ENCODE results near the gene IDH2.

The IDH2 gene

DNA sequence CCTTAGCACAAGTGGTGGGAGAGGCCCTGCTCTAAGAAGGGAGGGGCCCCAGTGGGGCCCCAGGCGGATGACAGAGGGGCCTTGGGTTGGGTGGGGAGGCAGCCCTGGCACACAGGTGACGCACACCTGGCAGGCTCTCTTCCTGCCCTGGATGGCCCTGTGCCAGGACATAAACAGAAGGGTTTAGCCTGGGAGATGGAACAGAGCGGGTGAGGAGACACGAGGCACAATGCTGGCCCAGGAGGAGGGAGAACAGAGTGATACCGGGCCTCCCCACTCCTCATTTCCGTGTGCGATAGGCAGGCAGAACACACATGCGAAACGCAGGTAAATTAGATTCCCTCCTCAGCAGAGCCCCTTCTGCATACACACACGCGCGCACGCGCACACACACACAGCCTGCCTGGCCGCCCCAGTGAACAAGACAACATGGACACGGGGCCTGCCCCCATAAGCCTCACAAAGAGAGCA lies 39.8 kb downstream of the IDH2 start:
- no peak for DNase-seq

DNA sequence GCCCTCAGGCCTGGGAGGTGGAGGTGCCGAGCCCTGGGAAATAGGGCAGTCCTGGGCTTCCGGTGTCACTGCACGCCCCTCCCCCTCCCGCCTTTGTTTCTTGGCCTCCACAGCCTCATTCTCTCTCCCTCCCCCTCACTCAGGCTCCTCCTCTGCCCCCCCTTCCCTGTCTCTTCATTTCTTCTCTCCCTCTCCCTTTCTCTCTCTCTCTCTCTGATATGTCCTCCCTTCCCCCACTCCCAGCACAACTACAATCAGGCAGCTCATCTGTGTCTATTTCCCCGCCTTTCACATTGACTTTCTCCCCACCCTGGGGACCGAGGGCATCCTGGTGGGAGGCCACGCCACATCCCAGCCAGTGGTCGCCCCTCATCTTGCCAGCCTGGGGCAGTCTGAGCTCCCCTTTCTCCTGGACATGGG lies 40.2 kb downstream of the IDH2 start:
- peak; percentile 51 for DNase-seq

GRCh38 chr15:90060797-90061196 lies 41.5 kb downstream of the IDH2 start:
- no peak for DNase-seq

DNA sequence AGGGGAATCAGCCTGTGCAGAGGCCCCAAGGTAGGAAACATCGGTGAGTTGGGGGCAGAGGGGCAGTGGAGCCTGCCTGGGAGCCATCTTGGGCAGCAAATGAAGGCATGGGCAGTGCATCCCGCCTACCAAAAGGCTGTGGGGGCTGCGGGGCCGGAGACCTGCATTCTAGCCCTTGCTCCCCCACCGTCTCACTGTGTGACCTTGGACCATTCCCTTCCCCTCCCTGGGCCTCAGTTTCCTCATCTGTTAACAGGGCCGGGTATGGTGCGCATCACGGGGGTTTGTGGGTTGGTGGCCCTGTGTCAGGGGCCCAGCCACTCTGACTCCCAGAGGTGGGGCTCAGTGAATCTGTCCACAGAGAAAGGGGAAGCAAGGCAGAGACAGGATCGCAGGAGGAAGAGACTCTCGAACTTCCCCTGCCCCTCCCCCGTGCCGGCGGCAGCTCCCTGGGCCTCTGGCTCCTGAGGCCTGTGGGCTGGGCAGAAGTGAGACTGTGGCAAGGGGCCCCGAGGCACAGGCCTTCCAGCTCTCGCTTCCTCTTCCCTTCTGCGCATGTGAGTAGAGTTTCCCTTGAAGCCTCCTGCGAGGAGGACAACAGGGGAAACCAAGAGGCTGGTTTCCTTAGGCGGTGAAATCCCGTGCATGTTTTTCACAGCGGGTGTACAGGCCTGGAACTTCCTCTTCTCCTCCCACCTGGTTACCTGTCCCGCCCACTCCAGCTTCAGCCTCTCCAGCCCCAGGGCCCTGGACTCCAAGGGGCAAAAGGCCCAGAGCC lies 42.9 kb downstream of the IDH2 start:
- DNase-seq = peak; percentile 27

DNA sequence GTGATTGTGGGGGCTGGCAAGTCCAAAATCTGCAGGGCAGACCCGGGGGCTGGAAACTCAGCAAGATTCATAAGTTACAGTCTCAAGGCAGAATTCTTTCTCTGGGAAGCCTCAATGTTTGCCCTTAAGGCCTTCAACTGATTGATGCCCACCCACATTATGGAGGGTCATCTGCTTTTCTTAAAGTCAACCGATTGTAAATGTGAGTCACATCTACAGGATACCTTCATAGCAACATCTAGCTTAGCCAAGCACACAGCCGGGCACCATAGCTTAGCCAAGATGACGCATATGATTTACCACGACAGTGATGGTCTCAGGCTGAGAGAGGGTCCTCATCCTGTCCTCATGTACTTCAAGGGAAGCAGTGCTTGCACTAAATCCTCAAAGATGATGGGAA lies 43.5 kb downstream of the IDH2 start:
- no peak for DNase-seq

- DNase-seq = no peak
These were observed 44.0 kb downstream of the IDH2 start for GRCh38 chr15:90058308-90058707.

DNA sequence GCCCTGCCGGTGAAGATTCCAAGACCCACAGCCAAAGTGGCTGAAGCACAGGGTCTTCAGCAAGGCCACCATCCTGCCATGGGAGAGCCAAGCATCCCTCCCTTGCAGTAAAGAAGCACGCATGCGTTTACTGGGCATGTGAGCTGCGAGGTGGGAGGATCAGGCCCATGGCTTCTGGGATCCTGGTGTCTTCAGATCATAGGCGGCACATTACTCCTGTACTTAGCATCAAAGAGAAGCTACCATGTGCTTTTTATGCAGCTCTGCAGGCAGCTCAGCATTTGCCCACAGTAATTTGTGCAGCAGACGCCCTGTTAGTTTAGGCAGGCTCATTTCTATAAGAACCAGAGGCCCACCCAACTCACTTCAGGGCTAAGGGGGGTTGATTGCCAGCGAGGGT lies 45.7 kb downstream of the IDH2 start:
- no peak for DNase-seq

DNA sequence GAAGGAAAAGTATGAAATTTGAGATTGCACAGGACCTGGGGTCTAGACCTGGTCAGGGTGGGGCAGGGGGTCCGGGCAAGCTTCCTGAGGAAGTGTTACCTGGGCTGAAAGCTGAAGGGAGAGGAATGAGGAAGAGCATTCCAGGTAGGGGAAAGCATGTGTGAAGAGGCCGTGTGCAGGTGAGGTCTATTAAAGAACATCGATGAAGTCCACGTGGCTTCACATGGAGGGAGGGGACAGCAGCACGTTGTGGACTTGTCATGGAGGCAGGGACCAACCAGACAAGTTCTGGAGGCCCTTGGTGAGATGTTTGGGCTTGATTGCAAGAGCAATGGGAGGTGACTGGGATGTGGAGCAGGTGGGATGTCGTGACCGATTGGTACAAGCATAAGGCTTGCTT lies 47.1 kb downstream of the IDH2 start:
- no peak for DNase-seq

GRCh38 chr15:90054618-90055097 lies 47.6 kb downstream of the IDH2 start:
- DNase-seq = no peak

GRCh38 chr15:90053685-90054466 lies 48.4 kb downstream of the IDH2 start:
- no peak for DNase-seq

GRCh38 chr15:90051874-90052273 lies 50.4 kb downstream of the IDH2 start:
- no peak for DNase-seq

GRCh38 chr15:90049666-90050604 lies 52.3 kb downstream of the IDH2 start:
- no peak for DNase-seq

- no peak for DNase-seq
These were observed 53.2 kb downstream of the IDH2 start for GRCh38 chr15:90049030-90049429.

GRCh38 chr15:90047956-90048575 lies 54.2 kb downstream of the IDH2 start:
- no peak for DNase-seq

DNA sequence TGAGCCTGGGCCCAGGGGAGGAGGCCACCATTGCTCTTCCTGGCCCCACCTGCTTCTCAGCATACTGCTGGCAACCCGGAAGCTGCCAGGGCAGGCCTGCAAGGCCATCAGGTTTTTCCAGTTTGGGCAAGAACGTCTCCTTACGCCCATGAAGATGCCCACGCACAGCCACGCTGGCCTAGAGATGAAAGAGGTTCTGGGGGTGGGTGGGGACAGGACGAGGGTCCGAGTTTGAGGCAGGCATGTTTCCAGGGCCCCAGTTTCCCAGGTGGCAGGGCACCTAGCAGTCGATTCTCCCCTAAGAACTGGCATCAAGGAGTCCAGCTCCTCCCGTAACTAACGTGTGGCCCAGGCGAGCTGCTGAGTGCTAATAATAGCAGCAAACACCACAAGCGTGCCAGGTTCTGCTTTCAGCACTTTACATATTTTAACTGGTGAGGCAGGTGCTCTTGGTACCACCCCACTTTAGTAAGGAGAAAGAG lies 55.3 kb downstream of the IDH2 start:
- no peak for DNase-seq

- no peak for DNase-seq
These were observed 56.0 kb downstream of the IDH2 start for GRCh38 chr15:90046289-90046688.

DNA sequence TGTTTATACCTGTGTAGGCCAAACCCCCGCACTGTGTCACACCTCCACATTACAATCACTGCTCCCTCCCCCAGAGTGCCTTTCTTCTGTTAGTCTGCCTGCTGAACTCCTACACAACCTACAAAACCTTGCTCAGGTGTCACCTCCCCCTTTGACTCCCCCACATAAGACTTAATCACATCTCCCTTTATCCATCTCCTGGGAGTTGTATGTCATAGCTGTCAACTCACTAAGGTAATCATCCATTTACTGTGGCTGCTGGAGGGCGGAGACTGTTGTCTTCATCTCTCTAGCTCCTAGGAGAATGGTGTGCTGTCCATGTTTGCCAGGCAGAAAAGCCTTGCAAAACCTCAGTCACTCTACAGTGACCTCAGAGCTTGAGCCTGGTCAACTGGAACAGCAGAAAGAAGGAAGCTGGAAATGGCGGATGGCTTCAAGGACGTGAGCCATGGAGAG lies 57.3 kb downstream of the IDH2 start:
- no peak for DNase-seq

DNA sequence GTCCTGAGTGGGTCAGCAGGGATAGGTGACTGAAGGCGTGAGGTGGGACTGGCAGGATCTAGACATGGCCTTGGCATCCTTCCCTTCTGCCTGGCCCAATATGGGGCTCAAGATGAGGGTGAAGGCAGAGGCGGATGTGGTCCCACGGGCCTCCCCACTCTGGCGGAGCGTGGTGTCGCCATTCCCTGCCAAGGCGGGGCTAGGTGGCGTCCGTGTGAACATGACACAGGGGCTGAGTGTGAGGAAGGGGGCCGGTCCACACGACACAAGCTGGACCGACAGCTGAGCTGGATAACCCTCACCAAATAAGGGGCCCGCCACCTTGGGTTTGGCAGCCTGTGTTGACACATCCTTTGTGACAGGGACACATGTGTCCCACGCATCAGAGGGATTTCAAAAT lies 58.1 kb downstream of the IDH2 start:
- no peak for DNase-seq

DNA sequence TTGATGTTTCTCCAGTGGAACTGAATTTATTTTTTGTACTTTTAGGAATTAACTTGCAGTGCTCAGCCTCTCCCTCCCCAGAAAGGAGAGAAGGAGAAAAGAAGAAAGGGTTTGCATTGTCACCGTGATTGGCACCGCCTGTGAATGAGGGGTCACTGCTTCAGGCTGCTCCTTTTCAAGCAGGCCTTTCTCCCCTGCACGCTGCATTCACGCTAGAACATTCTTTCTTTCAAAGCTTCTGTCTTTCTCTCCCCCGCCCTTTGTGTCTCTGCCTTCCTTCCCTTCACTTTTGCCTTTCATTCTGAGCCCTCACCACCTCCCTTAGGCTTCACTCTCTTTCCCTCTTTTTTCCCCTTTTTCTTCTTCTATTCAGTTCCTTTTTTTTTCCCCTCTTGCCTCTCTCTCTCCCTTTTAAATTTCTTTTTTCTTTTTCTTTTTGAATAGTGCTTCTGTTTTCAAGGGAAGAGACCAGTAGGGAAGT lies 58.7 kb downstream of the IDH2 start:
- no peak for DNase-seq

DNA sequence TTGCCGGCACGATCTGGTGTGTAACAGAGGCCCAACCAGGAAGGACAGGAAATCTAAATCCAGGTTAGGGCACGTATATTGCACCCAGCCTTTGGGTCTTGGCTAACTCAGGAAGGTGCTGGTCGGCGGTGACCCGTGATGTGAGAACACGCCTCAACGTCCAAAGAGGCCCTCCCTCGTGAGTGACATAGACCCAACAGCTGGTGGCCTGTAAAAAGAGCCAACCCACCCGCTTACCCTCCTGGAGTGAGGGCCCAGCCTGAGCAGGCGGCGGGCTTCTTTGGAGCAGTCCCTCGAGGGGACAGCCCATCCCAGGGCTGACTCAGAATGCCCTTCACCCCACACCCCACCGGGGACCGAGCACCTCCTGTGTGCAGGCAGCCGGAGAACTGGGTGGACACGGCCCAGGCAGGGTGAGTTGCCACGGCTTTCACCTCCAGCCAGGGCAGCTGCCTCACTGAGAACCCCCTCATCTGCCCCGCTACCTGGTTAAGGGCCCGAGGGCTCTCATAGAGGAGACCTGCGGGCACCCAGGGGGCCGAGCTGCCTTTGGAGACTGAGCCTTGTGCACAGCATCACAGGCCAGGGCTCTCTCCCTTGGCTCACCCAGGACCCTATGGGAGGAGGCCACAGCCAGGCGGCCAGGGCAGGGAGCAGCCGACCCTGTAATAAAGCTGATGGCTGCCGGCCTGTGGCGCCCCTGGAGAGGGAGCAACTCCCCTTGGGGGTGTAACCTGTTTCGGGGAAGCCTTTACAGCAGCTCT lies 59.3 kb downstream of the IDH2 start:
- no peak for DNase-seq

- no peak for DNase-seq
These were observed 59.9 kb downstream of the IDH2 start for GRCh38 chr15:90042356-90042755.

All from fibroblast of upper back skin (primary cell).